WI38 (cell line): Measurements from ENCODE around the gene SIGLEC10.

Experiments
- H3K4me3 ChIP-seq: 2 replicates; pipeline ENCODE4 v1.5.1; 2011; ENCODE audit warnings: low read depth, mild to moderate bottlenecking, control low read depth, low read length
- TF ChIP-seq, protein P1 (sequence below): IDR thresholded peaks from 2 replicates; pipeline ENCODE4 v1.5.1; 2012; ENCODE audit warnings: low read depth, mild to moderate bottlenecking, control low read depth, low read length

Gene SIGLEC10

DNA sequence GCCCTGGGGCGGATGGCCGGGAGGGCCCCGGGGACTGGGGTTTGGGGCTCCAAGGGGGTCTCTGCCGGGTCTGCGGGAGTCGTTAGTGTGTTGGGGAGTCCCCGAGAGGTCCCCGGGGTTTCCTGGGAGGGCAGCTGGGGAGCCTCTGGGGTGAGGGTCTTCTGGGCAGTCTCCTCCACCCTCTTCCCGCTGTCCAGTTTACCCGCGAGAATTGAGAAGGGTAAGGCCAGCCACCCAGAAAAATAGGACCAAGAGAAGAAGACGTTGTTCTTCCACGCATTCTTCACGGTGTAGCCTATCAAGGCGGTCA is 50.2 kb downstream of the SIGLEC10 start:
- TF ChIP-seq, protein P1, sequence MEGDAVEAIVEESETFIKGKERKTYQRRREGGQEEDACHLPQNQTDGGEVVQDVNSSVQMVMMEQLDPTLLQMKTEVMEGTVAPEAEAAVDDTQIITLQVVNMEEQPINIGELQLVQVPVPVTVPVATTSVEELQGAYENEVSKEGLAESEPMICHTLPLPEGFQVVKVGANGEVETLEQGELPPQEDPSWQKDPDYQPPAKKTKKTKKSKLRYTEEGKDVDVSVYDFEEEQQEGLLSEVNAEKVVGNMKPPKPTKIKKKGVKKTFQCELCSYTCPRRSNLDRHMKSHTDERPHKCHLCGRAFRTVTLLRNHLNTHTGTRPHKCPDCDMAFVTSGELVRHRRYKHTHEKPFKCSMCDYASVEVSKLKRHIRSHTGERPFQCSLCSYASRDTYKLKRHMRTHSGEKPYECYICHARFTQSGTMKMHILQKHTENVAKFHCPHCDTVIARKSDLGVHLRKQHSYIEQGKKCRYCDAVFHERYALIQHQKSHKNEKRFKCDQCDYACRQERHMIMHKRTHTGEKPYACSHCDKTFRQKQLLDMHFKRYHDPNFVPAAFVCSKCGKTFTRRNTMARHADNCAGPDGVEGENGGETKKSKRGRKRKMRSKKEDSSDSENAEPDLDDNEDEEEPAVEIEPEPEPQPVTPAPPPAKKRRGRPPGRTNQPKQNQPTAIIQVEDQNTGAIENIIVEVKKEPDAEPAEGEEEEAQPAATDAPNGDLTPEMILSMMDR, result no peak
- peak overlapping the region; percentile 67 for H3K4me3 ChIP-seq

DNA sequence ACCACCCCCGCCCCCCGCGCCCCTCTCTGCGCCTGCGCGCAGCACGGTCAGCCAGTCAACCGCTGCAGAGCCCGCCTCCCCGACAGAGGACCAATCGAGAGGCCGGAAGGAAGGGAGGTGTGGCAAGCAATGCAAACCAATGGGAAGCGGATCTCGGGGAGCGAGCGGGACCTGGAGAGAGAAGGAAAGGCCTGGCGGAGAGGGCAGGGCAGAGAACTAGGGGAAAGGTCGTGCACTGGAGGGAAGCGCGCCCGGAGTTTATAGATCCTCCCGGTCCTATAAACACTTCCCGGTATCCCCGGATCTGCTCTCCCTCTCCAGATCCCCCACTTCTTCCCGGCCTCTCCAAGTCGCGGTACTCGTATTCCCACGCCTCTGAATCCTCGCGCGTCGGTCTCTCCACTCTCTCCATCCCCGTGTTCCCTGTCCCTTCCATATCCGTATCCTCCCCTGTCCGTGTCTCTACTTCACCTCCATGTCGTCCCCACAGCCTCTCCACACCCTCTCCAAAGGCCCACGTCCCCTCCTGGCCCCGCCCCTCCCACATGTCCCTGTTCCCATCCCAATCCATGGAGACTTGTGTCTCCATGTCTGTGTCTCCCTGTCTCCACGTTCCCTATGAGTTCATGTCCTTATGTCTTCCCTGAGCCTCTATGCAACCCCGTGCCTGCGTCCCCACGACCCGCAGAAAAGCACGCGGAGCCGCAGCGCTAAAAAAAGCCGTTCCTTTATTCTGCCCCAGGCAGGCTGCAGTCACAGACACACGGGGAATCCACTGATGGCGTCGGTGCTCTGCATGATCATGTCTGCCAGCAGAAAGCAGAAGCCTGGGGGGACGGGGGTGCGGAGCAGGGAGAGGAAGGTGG is 50.8 kb downstream of the SIGLEC10 start:
- H3K4me3 ChIP-seq, result peak overlapping the region; percentile 84
- TF ChIP-seq, protein P1, result no peak

DNA sequence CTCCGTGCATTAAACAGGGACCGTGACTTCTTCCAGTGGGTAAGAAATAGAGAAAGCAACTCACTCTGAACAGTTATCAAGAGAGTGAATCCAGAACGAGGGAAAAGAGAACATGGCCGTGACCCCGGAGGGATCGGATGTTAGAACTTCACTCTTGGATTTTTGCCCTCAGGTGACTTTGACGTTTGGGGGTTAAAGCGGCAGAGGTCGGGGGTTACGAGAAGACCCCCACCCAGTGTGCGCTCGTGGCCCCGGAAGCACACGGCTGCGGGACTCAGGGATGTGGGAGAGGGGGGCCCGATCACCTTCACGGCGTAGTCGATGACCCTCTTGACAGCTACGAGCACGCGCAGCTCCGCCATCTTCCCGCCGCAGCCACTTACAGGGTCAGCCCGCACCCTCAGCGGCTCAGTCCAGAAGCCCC is 51.5 kb downstream of the SIGLEC10 start, which contains the start of gene ETFB:
ETFB (minus strand) TSS at position 424 of the 424 bp plus-strand sequence; CDS start at position 362, 62 bp downstream.
- peak within 1 kb of the TSS; percentile 84 for H3K4me3 ChIP-seq
- TF ChIP-seq, protein P1, result no peak

DNA sequence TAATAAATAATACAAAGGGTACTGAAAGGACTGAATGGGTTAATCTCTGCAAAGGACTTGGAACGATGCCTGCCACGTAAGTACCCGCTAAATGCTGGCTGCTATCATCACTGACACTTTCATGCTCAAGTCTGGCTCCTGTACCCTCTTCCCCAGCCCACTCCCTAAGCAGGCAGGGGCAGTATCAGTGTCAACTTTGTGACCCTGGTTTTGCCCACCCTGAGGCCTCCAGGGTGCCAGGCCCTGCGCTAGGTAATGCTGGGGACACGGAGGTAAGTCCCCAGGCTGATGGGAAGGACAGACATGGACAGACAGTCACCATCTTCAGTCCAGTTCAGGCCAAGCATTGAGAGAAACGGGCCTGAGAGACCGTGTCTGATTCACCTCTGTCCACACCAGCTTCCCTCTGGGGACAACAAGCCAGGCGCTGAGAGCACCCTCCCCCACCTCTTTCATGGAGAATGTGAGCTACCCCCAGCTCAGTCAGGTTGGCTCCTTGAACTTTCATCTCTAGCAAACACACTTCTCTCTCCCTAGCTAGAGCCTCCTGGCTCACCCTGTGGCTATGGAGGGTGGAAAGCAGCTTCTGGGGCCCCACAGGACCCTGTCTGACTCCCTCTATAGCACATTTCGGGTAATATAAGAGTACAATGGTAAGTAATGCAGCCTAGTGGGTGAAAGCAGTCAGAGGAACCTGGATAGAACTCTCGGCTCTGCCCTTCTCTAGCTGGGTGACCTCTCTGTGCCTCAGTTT is 52.1 kb downstream of the SIGLEC10 start:
- H3K4me3 ChIP-seq, result peak overlapping the region; percentile 84
- TF ChIP-seq, protein P1, result no peak

DNA sequence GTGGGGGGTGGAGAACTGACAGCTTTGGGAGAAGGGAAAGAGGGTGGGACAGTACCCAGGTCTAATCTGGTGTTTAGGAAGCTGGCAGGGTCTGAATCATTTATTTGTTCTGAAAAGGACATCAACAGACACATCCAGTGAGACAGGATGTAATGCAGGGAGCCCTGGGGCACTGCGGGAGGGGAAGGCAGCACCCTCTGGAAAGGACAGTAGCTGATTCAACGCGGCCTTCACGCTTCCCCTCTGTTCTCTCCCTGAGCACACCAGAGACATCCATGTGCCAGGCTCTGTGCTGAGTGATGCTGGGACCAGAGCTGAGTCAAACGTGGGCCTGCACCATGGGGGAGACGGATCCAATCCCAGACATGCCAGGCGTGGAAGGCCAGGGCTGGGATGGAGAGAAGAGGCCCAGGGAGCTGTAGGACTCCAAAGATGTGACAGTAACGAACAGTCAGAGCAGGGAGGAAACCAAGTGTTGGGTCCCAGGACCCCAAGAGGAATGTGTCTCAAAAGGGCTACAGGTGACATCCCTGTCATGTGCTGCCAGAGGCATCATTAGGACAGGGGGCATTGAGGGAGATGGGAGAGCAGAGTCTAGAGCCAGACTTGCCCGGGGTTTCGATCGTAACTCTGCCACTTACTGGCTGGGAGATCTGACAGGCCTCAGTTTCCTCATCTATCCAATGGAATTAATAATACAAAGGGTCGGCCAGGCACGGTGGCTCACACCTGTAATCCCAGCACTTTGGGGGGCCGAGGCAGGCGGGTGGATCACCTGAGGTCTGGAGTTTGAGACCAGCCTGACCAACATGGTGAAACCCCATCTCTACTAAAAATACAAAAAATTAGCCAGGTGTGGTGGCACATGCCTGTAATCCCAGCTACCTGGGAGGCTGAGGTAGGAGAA is 53.0 kb downstream of the SIGLEC10 start:
- TF ChIP-seq, protein P1, result no peak

DNA sequence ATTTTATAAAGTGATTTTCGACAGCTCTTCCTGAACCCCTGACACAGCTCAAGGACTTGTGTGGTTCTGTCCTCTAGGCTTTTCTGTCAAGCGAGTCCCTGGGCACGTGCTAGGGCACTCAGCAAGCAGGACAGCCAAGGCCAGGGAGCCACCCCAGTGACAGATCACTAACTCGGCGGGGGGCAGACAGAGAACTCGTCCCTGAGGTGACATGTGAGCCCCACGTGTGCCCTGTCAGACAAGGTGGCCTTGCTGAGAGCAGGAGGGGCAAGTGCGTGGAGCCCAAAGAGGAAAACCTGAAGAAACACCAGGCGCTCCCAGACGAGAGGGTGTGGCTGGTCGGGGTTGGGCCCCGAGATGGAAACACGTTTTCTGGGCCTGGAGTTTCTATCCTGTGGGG is 56.2 kb downstream of the SIGLEC10 start:
- TF ChIP-seq, protein P1, result no peak
- H3K4me3 ChIP-seq, result no peak overlapping the region

More for the DNA sequence above, 53.0 kb downstream of the SIGLEC10 start:
- H3K4me3 ChIP-seq, result no peak overlapping the region
